SH-SY5Y (cell line): ENCODE results near the gene FASTKD2.

Experiments used
- GATA2 ChIP-seq: IDR thresholded peaks from 2 replicates; pipeline ENCODE4 v1.6.1; 2011; ENCODE audit warnings: mild to moderate bottlenecking, low read depth, low read length
- GATA3 ChIP-seq: IDR thresholded peaks from 2 replicates; pipeline ENCODE4 v1.6.1; 2011; ENCODE audit warnings: low read depth, mild to moderate bottlenecking, low read length, moderate library complexity

GRCh38 chr2:206833291-206833690 is 67.9 kb downstream of the FASTKD2 start:
- TF ChIP-seq GATA2 = no peak
- TF ChIP-seq GATA3 = no peak
